ENCODE data around the gene RAB12. TPM values are rescaled to one million over a fixed set of nuclear protein-coding genes. Genes with fewer than 3 reads are reported as not detected.
A peak's percentile ranks its signal among the peaks of the same experiment; 100 is the strongest.

The RAB12 gene
- total RNA-seq, 1 donor from 2014 or later, result 25.2 TPM

- Mint-ChIP-seq H3K27ac (peak overlapping the region; percentile 84), H3K36me3 (peaks cover 5% of the 10 kb centered on the region), H3K27me3 (peaks cover 35% of the 10 kb centered on the region), H3K9me3 (no peaks in the 10 kb centered on the region), H3K4me1 (ENCODE audit: unreplicated experiment) (peaks cover 38% of the 10 kb centered on the region), H3K4me3 (peak overlapping the region; percentile 92)
- no peak for TF ChIP-seq CTCF (conservative IDR thresholded peaks at IDR 0.05)
- DNase-seq (ENCODE audit: extremely low spot score, unreplicated experiment), result no peak
These were observed 1.2 kb upstream of the RAB12 start for GRCh38 chr18:8607776-8608742.

GRCh38 chr18:8609659-8610458, 622 bp downstream of the RAB12 start:
- no peak for DNase-seq (ENCODE audit: extremely low spot score, unreplicated experiment)
- H3K4me1 Mint-ChIP-seq (ENCODE audit: unreplicated experiment), result peaks cover 50% of the 10 kb centered on the region
- peaks cover 29% of the 10 kb centered on the region for H3K27me3 Mint-ChIP-seq
- peak overlapping the region; percentile 91 for H3K4me3 Mint-ChIP-seq
- H3K27ac Mint-ChIP-seq, result peak overlapping the region; percentile 98
- H3K36me3 Mint-ChIP-seq, result peaks cover 5% of the 10 kb centered on the region
- no peaks in the 10 kb centered on the region for H3K9me3 Mint-ChIP-seq
- no peak for TF ChIP-seq CTCF (conservative IDR thresholded peaks at IDR 0.05)

- Mint-ChIP-seq H3K4me3 (peak overlapping the region; percentile 91), H3K4me1 (ENCODE audit: unreplicated experiment) (peaks cover 56% of the 10 kb centered on the region), H3K9me3 (no peaks in the 10 kb centered on the region), H3K36me3 (peaks cover 5% of the 10 kb centered on the region), H3K27me3 (peaks cover 29% of the 10 kb centered on the region), H3K27ac (peak overlapping the region; percentile 98)
- DNase-seq (ENCODE audit: extremely low spot score, unreplicated experiment), result no peak
- TF ChIP-seq CTCF (conservative IDR thresholded peaks at IDR 0.05), result no peak
These were observed 1.2 kb downstream of the RAB12 start for GRCh38 chr18:8610459-8610851.

GRCh38 chr18:8611916-8612576, 2.8 kb downstream of the RAB12 start:
- H3K27ac Mint-ChIP-seq, result peak overlapping the region; percentile 98
- DNase-seq (ENCODE audit: extremely low spot score, unreplicated experiment), result no peak
- H3K4me3 Mint-ChIP-seq, result peak overlapping the region; percentile 91
- peaks cover 65% of the 10 kb centered on the region for H3K4me1 Mint-ChIP-seq (ENCODE audit: unreplicated experiment)
- peaks cover 19% of the 10 kb centered on the region for H3K27me3 Mint-ChIP-seq
- no peaks in the 10 kb centered on the region for H3K9me3 Mint-ChIP-seq
- peaks cover 6% of the 10 kb centered on the region for H3K36me3 Mint-ChIP-seq
- TF ChIP-seq CTCF (conservative IDR thresholded peaks at IDR 0.05), result no peak

- H3K9me3 Mint-ChIP-seq, result no peaks in the 10 kb centered on the region
- no peak for TF ChIP-seq CTCF (conservative IDR thresholded peaks at IDR 0.05)
- H3K4me1 Mint-ChIP-seq (ENCODE audit: unreplicated experiment), result peaks cover 52% of the 10 kb centered on the region
These were observed 5.6 kb downstream of the RAB12 start for GRCh38 chr18:8614875-8615274.

More at GRCh38 chr18:8614875-8615274, 5.6 kb downstream of the RAB12 start:
- no peaks in the 10 kb centered on the region for H3K27me3 Mint-ChIP-seq
- H3K27ac Mint-ChIP-seq, result peak overlapping the region; percentile 81
- DNase-seq (ENCODE audit: extremely low spot score, unreplicated experiment), result no peak
- no peak overlapping the region for H3K4me3 Mint-ChIP-seq
- H3K36me3 Mint-ChIP-seq, result peaks cover 14% of the 10 kb centered on the region

Data from type B pancreatic cell (in vitro differentiated cells).